ENCODE results near the gene CLTC.
A peak's percentile ranks its signal among the peaks of the same experiment; 100 is the strongest.
"Not testable (repeated sequence)": the region's sequence is repeated elsewhere in the genome, so short reads cannot be mapped to it uniquely, and the experiment has no call there.

Gene CLTC

GRCh38 chr17:59619298-59620063 is at the start of gene CLTC:
Gene CLTC, plus strand, starts transcription at chr17:59619895. Its CDS starts 237 bp downstream, at chr17:59620132.
- peak; percentile 100 for DNase-seq

GRCh38 chr17:59572301-59572924 is 47.3 kb upstream of the CLTC start:
- no peak for DNase-seq

GRCh38 chr17:59584168-59584567 is 35.5 kb upstream of the CLTC start:
- not testable (repeated sequence) for DNase-seq

- DNase-seq, result no peak
Observed at GRCh38 chr17:59600169-59600568, 19.5 kb upstream of the CLTC start.

- no peak for DNase-seq
Observed at GRCh38 chr17:59601130-59601529, 18.6 kb upstream of the CLTC start.

GRCh38 chr17:59607061-59607460 is 12.6 kb upstream of the CLTC start:
- peak; percentile 20 to 31 for DNase-seq

GRCh38 chr17:59607817-59608403 is 11.8 kb upstream of the CLTC start:
- peak; percentile 26 to 33 for DNase-seq

GRCh38 chr17:59611503-59611902 is 8.2 kb upstream of the CLTC start:
- no peak for DNase-seq

GRCh38 chr17:59616253-59616920 is 3.3 kb upstream of the CLTC start:
- DNase-seq, result no peak

GRCh38 chr17:59617156-59617732 is 2.5 kb upstream of the CLTC start:
- DNase-seq, result no peak

- no peak for DNase-seq
Observed at GRCh38 chr17:59619035-59619297, 729 bp upstream of the CLTC start.

GRCh38 chr17:59620064-59620359 is 317 bp downstream of the CLTC start:
- no peak for DNase-seq

GRCh38 chr17:59620518-59621259 is 994 bp downstream of the CLTC start:
- DNase-seq, result peak; percentile 74 to 75

GRCh38 chr17:59621771-59622170 is 2.1 kb downstream of the CLTC start:
- no peak for DNase-seq

GRCh38 chr17:59623151-59623550 is 3.5 kb downstream of the CLTC start:
- no peak for DNase-seq

GRCh38 chr17:59626756-59627155 is 7.1 kb downstream of the CLTC start:
- no peak for DNase-seq

GRCh38 chr17:59627274-59627673 is 7.6 kb downstream of the CLTC start:
- DNase-seq, result no peak

- peak; percentile 28 to 56 for DNase-seq
Observed at GRCh38 chr17:59627770-59628171, 8.1 kb downstream of the CLTC start.

- no peak for DNase-seq
Observed at GRCh38 chr17:59629174-59629573, 9.5 kb downstream of the CLTC start.

GRCh38 chr17:59631276-59631675 is 11.6 kb downstream of the CLTC start:
- no peak for DNase-seq

GRCh38 chr17:59632398-59632797 is 12.7 kb downstream of the CLTC start:
- DNase-seq, result no peak

- DNase-seq, result no peak
Observed at GRCh38 chr17:59633658-59634359, 14.1 kb downstream of the CLTC start.
